CD4-positive, alpha-beta T cell treated with Interferon alpha-2 for 1 hour (primary cell): Measurements from ENCODE around the gene FAM168A.

Experiments
- DNase-seq, 2 donors: peaks; one replicate each; pipeline ENCODE4 v3.0.0-alpha.2; 2020 to 2022

Gene FAM168A

DNA sequence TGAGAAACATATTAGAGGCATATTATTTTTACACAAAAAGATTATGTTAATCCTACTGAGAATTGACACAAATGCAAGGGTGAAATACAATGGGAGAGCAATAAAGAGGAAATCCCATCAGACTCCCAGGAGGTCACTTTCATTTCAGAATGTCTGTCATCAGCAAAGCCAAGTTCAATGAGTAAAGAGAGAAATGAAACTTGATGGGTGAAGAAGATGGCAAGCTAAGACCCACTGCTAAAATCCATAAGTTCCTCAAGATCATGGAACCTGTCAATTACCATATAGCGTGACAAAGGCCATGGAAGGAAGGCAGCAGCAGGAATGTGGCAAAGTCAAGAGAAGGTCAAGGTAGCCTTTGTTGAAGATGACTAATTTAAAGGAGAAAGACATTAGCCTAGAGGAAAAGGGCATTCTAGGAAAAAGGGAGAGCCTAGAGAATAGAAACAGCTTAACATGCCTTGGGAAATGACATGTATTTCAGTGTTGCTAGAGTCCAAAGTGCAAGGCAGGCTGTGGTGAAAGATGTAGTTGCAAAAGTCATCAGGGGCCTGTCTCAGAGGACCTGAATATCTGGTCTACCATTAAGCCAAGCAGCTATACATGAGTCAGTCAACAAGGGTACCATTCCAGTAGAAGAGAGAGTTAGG, 43.1 kb downstream of the FAM168A start:
- DNase-seq, result no peak

DNA sequence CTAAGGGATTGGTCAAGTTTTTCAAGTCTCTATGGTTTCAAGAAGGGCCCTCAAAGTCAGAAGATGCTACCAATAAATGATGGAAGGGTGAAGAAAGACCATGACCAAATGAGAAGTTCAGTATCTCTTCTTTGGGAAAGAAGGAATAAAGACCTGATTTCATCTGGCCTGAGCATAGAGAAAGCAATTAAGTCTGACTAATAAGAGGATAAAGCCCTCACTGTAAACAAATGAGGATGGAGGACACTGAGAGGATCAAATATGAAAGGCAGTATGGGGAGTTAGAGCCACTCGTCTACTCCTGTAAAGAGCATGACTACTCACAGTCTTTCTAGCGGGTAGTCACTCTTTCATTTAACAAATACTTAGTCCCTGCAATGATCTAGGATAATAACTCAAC, 44.6 kb downstream of the FAM168A start:
- no peak for DNase-seq

DNA sequence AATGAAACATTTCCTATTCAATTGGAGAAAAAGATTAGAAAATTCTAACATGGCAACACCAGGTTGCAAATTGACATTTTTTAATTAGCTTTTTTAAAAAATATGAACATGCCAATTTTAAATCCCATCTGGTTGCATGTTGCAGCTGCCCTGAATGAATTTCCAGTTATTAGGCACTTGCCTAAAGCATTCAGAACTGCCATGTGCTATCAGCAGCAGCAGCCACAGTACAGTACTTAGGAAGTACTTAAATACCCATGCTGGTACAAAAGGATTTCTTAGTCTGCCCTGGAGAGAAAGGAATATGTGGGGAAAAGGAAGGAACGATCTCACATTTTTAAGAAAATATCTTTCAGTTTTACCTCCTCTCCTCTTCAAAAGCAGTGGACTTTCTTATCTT, 46.2 kb downstream of the FAM168A start:
- no peak for DNase-seq

DNA sequence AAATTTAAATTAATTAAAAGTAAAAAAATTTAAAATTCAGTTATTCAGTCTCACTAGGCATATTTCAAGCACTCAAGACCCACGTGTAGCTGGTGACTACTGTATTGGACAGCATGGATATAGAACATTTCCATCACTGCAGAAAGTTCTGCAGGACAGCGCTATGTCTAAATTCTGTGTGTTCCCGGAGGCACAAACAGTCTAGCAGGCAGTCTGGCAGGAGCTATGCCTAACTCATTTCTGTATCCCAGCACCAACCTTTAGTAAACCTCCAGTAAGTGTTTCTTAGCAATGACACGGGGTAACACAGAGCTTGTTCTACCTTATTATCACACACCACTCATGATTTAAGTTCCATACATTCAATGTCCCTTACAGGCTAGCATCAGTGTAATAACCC, 48.5 kb downstream of the FAM168A start:
- no peak for DNase-seq

DNA sequence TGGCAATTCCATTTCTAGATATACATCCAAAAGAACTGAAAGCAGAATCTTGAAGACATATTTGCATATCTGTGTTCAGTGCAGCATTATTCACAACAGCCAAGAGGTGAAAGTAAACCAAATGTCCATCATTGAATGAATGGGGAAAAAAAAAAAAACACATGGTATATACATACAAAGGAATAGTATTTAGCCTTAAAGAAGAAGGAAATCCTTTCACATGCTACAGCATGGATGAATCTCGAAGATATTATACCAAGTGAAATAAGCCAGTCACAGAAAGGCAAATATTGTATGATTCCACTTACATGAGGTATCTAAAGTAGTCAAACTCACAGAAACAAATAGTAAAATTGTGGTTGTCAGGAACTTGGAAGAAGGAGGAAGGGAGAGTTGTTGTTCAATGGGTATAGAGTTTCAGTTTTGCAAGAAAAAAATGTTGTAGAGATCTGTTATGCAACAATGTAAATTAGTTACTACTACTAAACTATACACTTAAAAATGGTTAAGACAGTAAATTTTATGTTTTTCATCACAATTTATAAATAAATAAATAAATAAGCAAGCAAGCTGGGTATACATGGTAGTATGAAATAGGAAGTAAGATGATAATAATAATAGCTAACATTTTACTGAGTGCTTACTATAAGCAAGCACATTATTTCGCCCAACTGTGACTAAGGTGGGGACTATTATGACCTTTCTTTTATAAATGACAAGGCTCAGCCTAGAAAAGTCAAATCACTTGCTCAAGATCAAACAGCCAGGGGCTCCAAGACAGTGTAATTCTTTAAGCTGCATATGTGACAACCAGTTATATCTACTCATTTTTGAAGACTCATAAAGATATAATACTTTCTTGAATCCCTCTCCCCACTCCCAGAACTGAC, 50.0 kb downstream of the FAM168A start:
- DNase-seq, result no peak

DNA sequence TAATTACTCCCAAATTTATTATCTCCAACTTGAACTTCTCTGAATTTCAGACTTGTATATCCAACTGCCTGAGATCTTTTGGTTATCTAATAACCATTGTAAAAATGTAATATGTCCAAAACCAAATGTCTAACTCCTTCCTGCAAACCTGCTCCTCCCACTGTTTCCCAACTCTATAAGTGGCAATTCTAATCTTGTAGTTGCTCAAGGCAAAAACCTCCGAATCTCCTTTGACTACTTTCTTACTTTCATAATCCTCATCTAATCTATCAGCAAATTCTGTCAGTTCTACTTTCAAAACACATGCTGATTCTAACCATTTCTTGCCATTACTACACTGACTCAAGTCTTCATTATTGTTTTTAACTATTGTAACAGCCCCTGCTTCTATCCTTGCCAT, 55.7 kb downstream of the FAM168A start:
- no peak for DNase-seq

DNA sequence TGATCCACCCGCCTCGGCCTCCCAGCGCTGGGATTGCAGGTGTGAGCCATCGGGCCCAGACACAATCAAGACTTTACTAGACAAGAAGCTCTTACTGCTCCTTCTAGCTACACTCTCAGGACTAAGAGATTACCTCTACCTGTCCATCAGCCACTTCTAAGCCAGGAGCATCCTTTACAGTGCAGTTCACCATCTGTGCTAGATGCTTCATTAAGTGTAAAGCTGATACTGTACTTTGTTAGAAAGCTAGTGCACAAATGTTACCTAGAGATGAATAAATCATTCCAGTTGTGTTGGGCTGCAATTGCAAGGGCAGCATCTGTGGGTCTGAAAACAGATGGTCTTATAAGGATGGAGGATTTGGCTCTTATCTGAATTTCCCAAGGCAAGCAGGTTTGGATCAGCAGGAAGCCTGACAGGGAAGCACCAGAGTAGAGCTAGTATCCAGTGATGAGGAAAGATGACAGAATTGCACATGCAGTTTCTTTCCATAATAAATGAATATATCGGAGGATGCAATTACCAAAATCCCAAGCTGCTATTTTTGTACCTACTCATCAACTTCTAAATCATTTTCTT, 58.3 kb downstream of the FAM168A start:
- DNase-seq, result no peak

DNA sequence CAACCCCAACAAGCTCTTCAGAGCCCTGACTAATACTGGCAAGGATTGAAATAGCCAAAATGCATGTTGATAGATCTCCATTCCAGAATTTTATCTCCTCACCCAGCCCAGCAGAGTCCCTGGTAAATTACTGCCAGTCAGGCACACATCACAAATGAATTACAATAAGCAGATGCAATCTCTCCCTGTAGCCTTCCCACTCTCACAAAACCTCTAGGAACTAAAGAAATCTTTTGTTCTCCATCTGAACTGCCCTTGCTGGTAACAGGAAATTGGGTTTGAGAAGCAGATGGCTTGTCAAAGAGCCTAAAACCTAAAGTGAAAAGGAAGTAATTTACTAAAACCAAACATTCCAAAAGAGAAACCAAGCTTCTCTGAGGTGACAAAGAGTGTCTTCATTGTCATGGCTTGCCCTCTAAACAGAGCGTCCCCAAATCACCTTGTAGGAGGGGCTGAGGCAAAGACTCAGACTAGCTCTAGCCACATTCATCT, 59.5 kb downstream of the FAM168A start:
- peak in 1 of 2 donors; percentile 8 for DNase-seq

DNA sequence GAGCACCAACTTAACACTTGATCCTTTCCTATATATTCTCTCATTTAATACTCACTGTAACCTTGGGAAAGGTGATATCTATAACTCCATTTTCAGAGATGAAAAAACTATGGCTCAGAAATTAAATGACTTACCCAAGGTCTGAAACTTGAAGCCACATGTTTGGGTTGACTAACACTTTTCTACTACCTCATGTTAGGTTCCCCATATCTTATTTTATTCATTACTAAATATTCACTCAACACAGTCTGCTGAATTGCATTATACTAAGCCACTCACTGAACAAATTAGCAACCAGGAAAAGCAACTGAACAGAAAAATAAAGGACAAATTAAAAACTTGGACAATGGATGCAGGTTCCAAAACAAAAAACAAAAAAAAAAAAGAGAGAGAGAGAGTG, 59.9 kb downstream of the FAM168A start:
- DNase-seq, result no peak

DNA sequence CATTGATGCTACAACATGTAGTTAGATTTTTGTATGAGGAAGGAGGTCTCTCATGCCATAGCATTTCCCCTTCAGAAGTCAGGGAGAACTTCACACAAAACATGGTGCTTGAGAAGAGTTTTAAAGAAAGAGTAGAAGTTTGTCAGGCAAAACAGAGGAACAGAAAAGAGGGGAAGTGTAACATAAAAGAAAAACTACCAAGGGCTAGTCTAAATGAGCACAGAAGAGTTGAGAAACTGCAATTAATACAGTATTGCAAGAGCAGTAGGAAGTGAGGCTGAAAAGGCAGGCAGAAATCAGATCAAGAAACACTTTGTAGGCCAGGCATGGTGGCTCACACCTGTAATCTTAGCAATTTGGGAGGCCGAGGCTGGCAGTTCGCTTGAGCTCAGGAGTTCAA, 61.0 kb downstream of the FAM168A start:
- DNase-seq, result no peak

DNA sequence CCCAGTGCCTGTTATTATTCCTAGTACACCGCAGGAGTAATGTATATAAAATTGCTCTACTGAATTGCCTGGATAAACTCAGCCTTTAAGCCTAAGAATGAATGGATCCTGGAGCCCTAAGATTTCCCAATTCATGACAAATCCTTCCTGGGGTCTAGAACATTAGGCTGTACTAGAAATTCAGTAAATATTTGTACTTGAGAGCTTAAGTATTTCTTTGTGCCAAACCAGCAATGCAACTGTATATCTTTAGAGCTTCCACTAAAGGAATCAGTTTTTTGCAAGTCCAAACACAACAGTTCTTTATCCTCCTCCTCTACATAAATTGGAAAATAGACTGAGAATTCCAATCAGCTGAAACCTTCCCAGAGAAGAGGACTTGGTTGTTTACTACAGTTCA, 65.6 kb downstream of the FAM168A start:
- no peak for DNase-seq

DNA sequence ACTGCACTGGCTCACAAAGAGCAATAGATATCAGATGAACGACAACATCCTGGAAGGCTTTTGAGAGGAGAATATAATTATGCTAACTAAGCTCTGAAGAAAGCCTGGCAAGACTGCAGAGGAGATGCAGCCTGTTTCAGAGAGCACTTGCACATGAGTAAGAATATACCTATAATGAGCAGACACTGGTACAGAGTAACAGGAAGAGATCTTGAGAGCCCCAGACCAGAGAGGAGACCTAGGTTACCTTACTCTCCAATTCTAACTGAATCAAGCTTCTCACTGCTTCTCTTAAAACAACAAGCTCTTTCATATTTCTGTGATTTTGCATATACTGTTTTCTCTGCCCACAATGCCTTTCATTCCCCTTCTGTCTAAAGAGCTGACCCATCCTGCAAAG, 66.5 kb downstream of the FAM168A start:
- DNase-seq, result no peak

DNA sequence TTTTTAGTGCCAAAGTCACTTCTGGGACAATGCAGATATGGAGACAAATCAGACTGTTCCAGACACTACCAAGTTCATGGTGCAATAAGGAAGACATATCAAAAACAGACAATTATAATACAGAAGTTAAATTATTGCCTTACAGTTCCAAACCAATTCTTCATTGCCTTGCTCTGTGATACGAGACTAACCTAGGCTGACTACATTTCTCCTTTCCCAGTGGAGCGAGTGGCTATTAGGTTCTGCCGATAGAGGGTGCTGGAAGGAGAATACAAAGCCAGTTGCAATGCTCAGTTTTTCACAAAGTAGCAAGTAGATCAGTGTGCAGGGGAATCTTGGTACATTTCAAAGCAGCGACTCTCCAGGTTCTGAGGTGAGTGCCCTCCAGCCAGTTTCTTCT, 67.8 kb downstream of the FAM168A start:
- DNase-seq, result no peak

DNA sequence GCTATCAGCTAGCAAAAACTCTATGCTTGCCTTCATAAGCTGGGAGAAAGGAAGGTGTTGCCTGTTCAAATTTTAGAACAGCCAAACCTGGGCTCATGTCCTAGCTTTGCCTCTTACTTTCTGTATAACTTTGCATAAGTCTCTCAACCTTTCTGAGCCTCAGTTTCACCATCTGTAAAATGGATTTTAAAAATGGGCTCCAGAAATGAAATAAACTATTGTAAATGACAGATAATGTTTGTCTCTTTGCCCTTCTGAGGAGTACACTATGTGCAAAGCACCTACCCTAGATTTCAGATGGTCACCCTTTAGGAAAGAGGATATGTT, 68.7 kb downstream of the FAM168A start:
- no peak for DNase-seq

DNA sequence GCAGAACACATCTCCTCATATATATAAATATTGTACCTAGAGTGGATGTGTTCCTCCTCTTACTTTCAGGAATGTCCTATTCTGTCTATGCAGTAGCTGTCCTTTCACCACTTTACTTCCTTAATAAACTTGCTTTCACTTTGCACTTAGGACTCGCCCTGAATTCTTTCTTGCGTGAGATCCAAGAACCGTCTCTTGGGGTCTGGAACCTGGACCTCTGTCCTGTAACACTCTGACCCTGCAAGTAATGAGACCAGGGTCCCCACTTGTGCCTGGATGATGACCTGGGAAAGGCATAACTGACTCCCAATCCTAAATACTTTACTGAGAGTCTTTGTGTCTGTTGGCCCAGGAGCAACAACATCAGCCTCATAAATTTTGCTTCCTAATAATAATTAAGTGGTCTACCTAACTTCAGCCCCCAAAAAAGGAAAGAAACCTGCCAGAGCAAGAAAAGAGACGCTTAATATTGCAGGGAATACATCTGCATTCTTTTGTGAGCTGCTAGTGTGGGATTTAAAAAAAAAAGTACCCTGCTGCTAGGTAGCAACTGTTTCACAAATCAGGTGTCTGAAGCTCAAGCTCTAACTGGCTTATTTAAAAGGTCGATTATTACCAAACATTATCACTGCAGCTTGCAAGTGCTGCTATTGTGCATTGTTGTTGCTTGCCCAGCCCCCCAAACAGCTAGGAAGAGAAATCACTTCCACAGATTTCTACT, 69.3 kb downstream of the FAM168A start:
- no peak for DNase-seq

DNA sequence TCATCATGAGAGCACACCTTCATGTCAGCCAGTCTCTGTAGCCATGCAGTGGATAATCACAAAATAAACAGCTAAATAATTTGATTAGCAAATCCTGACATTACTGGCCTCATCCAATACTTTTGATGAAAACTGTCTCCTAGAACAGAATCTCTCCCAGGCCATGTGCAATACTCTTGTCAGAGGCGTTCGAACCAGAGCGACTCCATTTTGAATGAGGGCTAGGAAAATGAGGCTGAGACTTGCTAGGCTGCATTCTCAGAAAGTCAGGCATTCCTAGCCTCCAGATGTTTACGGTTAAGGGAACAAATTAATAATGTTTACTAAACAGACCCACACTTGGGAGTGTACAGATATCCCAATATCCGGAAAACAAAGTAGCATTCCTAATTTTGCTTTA, 69.9 kb downstream of the FAM168A start:
- DNase-seq, result no peak

DNA sequence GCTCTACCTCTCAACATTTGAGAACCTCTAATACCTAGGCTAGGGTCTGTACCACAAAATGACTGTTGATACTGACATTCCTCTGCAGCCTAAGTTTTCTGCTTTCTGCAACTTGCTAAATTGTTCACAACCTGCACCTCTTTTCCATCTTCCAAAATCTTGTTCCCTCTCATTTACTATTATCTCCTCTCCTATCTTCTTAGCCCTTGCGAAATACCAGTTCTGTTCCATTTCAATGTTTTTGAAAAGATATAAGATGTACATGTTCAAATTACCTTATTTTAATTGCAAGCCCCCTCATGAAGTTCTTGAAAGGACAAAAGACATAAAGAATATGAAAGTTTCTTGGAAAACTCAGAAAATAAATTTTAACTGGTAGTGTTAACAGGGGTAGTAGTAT, 72.3 kb downstream of the FAM168A start:
- no peak for DNase-seq

DNA sequence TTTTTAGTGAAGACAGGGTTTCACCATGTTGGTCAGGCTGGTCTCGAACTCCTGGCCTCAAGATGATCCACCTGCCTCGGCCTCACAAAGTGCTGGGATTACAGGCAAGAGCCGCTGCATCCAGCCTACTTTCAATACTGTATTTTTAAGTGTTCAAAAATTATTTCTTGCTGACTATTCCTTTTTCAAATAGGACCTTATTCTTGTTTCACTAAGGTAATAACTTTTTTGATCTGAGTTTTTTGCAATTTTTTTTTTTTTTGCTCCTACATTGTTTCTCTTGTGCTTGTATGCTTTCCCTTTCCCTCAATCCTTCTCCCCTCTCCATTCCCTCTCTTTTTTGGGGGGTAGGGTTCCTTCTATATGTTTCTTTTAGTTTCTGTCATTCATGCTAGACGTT, 73.1 kb downstream of the FAM168A start:
- DNase-seq, result no peak

DNA sequence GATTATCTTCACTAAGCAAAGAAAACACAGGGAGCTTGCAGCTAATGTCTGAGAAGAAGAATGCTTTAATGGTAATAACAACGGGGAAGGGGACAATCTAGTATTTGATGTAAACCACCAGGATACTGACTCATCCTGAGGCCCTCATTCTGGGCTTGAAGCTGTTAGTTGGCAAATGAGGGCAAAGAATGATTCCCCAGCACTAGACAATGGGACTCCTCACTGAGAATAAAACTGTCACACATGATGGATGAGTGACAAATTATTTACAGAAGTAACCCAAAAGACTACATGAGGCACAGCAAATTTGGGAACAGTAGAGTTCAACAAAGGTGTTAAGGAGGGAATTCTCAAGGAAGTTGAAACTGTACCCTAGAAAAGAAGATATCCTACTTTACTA, 76.3 kb downstream of the FAM168A start:
- DNase-seq, result no peak

DNA sequence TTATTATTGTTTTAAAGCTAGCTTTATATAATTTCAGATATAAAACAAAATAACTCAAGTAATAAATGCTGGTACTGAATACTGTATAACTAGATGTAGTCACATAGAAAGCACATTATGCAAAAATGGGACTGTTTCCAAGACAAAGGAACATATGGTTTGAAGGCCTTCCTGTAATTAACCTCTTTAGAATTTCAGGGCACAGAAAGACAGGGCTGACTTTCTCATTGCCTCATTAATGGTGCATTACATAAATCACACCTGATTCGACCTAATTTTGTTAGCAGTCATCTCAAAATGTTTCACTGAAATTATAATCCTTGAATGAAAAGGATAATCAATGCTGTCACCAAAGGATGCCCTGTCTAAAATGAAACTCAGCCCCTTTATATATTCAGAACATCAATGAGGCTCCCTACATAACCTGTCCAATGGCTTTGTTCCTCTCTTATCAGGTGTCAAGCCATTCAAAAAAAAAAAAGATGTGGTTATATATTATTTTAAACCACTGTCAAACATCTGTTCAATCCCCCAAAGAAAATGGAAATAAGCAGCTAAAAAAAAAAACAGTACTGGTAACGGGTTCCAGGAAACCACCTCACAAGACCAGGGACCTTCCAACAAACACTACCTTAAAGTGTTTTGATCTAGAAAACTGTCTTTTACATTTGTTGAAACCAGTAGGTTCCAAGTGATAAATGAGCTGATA, 77.4 kb downstream of the FAM168A start:
- DNase-seq, result no peak

DNA sequence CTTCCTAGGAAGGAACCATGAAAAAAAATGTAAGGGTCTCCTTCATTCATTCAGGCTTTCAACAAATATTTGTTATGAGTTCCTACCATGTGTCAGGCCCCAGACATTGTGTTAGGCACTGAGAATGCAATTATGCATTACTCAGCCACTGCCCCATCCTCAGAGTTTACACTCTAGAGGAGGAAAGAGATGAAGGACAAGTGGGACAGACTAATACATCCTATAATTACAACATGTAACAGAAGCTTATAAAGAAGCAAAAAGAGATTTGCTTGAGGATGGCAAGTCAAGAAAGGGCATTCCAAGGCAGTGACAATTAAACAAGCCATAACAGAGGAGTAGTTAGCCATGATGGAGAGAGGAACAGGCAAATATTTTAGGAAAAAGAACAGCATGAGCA, 78.6 kb downstream of the FAM168A start:
- DNase-seq, result no peak

DNA sequence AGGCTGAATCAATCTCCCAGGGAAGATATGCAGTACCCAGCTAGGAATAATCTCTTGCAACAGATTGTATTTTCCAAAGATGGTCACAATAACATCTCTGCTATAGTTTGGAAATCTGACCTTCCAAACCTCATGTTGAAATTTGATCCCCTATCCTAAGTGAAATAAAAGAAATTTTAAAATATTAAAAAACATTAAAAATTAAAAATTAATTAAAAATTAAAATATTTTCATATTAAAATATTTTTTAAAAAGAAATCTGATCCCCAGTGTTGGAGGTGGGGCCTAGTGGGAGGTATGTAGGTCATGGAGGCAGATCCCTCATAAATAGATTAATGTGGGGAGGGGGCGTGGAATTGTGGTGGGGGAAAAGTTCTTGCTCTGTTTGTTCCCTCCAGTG, 79.7 kb downstream of the FAM168A start:
- no peak for DNase-seq

DNA sequence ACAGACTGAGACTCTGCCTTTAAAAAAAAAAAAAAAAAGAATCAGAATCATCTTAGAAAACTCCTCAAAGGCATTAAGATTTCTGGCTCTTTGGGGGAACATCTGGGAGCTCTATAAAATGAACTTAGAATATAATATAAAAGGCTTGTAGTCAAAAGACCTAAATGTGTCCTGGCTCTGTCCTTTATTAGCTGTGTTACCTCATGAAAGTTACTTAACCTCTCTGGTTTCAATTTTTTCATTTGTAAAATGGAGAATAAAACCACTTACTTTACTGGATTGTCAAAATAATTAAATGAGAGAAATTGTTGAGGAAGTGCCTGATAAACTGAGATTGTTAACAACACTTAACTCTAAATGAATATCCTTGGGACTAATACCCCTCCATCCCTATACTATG, 81.8 kb downstream of the FAM168A start:
- no peak for DNase-seq
